HG03520 (cell line): ENCODE results near the gene HSF2BP.
"Not testable (repeated sequence)": the region's sequence is repeated elsewhere in the genome, so short reads cannot be mapped to it uniquely, and the experiment has no call there.

Experiments used
- ATAC-seq: cut with Tn5 transposase; IDR thresholded peaks from one replicate; pipeline ENCODE4 v1.9.1; 2021; ENCODE audit warnings: mild to moderate bottlenecking, moderate library complexity; ENCODE audit not compliant: unreplicated experiment

The HSF2BP gene

GRCh38 chr21:43653626-43654025 lies 5.7 kb downstream of the HSF2BP start:
- ATAC-seq = no peak

GRCh38 chr21:43652616-43653015 lies 6.7 kb downstream of the HSF2BP start:
- no peak for ATAC-seq

- not testable (repeated sequence) for ATAC-seq
Observed at GRCh38 chr21:43651926-43652325, 7.4 kb downstream of the HSF2BP start.

DNA sequence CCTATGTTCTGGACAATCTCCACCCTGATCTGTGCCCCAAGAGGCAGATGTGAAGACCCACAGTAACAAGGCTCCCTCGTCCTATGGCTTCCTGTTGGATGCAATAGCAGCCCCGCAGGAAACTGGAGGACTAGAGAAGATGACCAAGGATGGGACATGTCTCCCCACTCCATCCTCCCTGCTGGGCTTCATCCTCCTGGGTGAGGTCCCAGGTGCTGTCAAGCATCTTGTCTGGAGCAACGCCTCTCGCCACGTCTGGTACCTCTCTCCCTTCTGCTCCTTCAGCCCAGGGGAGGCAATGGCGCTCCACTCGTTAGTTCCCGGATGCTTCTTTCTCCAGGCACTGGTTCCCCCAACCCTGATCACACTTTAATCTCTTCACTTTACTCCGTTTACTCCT lies 11.1 kb downstream of the HSF2BP start:
- no peak for ATAC-seq

- peak; percentile 76 for ATAC-seq
Observed at GRCh38 chr21:43646550-43647260, 12.6 kb downstream of the HSF2BP start.

DNA sequence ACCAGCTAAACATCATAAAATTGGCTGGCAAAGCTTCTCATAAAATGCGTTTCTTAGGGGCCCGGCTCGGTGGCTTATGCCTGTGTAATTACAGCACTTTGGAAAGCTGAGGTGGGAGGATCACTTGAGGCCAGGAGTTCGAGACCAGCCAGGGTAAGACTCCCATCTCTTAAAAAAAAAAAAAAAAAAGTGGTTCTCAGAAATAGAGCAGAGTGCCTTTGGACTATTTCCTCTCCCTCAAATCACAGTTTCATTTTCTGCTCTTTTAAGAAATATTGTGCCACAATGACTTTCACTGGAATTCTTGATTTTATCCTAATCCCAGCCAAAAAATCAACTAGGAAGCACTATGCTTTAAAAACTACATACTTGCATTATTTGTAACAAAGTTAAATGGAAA lies 13.3 kb downstream of the HSF2BP start:
- ATAC-seq = no peak

GRCh38 chr21:43645136-43645891 lies 14.0 kb downstream of the HSF2BP start:
- no peak for ATAC-seq

DNA sequence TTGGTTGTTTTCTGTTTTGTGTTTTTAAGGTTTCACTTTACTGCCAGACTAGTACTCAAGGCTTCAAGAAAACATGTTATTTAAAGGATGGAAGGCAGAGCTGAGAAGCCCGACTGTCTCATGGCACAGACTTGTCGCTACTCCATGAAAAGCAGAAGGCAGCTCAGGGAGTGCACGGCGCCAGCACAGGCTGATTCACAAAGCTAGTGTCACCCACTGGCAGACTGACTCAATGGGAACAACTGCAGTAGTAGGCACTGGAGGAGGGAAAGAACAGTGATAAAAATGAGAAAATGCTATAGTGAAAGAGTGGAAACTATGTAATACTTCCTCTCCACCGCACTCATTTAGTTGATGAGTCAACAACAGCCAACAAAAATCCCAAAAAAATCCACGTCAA lies 14.7 kb downstream of the HSF2BP start:
- ATAC-seq = no peak

GRCh38 chr21:43644071-43644470 lies 15.2 kb downstream of the HSF2BP start:
- no peak for ATAC-seq

DNA sequence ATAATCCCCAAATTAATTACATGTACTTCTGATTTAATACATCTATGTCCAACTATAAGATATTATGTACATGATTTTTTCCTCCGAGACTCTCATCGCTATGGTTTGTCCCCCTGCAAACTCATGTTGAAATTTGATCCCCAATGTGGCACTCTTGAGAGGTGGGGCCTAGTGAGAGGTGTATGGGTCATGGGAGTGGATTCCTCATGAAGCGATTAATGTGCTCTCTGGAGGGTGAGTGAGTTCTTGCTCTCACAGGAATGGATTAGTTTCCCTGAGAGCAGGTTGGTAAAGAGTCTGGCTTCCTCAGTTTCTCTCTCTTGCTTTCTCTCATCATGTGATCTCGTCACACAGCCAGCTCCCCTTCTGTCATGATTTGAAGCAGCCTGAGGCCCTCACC lies 16.1 kb downstream of the HSF2BP start:
- ATAC-seq = no peak

DNA sequence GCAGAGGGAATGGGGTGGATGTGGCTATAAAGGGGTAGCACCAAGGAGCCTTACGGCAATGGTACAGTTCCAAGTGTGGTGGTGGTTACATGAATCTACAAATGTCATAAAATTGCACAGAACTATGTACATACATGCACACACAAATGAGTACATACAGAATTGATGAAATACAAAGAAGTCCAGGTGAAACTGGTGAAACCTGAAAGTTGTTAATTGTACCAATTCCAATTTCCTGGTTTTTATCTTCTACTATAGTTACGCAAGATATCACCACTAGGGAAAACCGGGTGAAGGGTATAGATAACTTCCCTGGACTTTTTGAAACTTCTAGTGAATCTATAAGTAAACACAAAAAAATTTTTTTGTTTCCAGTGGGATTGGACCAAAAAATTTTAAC lies 18.9 kb downstream of the HSF2BP start:
- no peak for ATAC-seq

DNA sequence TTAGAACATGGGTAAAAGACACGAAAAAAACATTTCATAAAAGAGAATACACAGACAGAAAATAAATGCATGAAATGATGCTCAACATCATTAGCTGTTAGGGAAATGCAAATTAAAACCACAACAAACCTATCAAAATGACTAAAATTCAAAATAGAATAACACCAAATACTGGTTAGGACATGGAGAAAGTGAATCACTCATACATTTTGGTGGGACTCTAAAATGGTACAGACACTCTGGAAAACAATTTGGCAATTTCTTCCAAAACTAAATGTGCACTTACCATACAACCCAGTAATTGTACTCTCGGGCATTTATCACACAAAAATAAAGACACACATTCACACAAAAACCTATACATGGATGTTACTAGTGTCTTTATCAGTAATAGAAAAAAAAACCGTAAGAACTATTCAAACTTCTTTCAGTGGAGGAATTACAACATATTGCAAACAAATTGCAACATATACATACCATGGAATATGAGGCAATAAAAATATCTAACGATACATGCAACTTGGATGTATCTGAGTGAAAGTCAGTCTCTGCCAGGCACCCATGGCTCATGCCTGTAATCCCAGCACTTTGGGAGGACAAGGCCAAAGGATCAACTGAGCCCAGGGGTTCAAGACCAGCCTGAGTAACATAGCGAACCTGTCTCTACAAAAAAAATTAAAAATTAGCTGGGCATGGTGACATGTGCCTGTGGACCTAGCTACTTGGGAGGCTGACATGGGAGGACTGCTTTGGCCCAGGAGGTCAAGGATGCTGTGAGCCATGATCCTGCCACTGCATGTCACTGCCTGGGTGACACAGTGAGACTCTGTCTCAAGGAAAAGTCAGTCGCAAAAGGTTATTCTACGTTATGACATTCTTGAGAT lies 19.6 kb downstream of the HSF2BP start:
- no peak for ATAC-seq

DNA sequence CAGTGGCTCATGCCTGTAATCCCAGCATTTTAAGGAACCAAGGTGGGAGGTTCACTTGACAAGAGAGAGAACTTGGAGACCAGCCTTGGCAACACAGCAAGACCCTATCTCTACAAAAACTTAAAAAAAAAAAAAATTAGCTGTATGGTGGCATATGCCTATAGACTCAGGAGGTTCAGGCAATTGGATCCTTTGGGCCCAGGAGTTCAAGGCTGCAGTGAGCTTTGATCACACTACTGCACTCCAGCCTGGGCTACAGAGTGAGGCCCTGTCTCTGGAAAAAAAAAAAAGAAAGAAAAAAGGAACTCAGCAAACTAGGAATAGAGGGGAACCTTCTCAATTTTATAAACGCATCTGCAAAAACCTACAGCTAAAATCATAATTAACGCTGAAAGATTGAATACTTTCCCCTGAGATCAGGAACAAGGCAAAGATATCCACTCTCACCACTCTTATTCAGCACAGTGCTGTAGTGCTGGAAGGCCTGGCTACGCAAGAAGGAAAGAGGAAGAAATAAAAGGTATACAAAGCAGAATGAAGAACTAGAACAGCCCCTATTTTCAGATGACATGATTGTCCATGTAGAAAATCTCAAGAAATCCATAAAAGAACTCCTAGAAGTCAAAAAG lies 21.6 kb downstream of the HSF2BP start:
- no peak for ATAC-seq

- no peak for ATAC-seq
Observed at GRCh38 chr21:43635436-43635835, 23.9 kb downstream of the HSF2BP start.

DNA sequence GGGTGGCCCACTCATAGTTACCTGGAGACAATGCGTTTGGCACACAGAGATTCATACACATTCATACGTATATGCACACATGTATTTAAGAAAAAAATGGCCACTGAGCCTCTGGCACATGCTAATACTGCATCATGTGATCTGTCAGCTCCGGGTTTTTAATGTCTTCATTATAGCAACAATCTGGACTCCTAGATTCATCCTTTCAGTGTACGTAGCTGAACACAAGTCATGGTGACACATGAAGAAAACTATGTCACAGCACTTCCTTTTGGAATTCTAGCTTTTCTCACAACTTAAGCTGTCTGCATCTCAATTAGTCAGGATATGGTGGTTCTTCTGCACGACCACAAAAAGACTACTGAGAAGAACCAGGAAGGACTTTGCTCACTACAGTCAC lies 24.7 kb downstream of the HSF2BP start:
- ATAC-seq = no peak

- ATAC-seq = no peak
Observed at GRCh38 chr21:43632373-43632905, 26.8 kb downstream of the HSF2BP start.

DNA sequence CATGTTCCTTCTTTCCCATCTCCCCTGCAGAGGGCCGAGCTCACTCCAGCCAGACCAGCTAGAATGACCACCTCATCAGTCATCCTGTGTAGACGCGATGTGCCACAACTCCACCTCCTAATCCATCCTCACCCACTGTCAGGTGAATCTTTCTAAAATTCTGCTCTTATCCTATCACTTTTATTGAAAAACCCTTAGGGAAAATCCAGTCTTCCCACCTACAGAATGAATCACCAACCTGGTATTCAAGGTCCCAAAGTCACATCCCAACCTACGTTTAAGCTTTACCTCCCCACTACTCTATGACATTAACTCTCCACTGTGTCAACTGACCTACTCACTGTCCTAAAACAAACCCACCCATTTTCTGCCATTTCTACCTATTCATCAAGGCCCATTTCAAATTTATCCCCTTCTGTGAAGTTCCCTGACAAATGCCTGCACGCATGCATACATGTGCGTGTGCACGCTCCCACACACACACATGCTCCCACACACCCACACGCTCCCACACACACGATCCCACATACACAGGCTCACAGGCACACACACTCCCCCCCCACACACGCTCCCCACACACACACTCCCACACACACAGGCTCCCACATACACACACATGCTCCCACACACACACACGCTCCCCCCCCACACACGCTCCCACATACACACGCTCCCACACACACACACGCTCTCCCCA lies 27.7 kb downstream of the HSF2BP start:
- no peak for ATAC-seq

GRCh38 chr21:43627527-43627926 lies 31.8 kb downstream of the HSF2BP start:
- no peak for ATAC-seq

- no peak for ATAC-seq
Observed at GRCh38 chr21:43626390-43626789, 32.9 kb downstream of the HSF2BP start.

DNA sequence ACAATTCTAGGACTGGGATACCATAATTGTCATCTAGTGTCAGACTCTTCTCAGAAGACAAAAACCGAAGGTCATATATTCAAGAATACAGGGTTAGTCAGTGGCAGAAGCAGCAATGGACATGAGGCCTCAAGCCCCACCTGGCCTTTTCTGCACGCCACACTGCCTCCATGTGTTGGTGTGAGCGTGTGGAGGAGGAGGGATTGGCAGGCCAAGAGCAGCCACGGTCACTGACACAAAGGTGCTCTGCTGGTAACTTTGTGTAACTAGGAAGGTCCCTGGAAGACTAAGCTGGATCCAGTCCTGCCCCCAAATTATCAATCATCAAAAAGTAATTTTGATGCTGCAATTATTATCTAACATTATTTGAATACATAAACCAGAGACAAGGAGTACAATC lies 34.9 kb downstream of the HSF2BP start:
- no peak for ATAC-seq
